Measurements from ENCODE around the gene PAGE4.

The PAGE4 gene, protein sequence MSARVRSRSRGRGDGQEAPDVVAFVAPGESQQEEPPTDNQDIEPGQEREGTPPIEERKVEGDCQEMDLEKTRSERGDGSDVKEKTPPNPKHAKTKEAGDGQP
- total RNA-seq, result 0 to 0.06 (median 0) reads per million in 9 experiments

GRCh38 chrX:49829016-49829415 is at the start of gene PAGE4:
Gene PAGE4, plus strand, starts transcription at chrX:49829303. Its CDS starts 1,126 bp downstream, at chrX:49830429.
- H3K4me3 Mint-ChIP-seq, result no peak within 1 kb of the TSS
- DNase-seq (no peak), ATAC-seq (replicated peaks) (no peak)
- no peaks in the 10 kb centered on the region for H3K36me3 Mint-ChIP-seq (ENCODE audit: insufficient read depth)
- H3K4me1 Mint-ChIP-seq (ENCODE audit: low read depth in 2 of 2), result no peaks in the 10 kb centered on the region
- H3K27me3 Mint-ChIP-seq, result peaks cover 12 to 25% of the 10 kb centered on the region in 2 donors
- H3K9me3 Mint-ChIP-seq, result no peaks in the 10 kb centered on the region
- no peak within 1 kb of the TSS for H3K27ac Mint-ChIP-seq

GRCh38 chrX:49784747-49785280 is 44.3 kb upstream of the PAGE4 start:
- peaks cover 6 to 8% of the 10 kb centered on the region in 2 donors for H3K27me3 Mint-ChIP-seq
- no peak overlapping the region for H3K4me3 Mint-ChIP-seq
- no peaks in the 10 kb centered on the region for H3K9me3 Mint-ChIP-seq
- H3K36me3 Mint-ChIP-seq (ENCODE audit: insufficient read depth), result no peaks in the 10 kb centered on the region
- H3K27ac Mint-ChIP-seq, result no peak overlapping the region
- no peaks in the 10 kb centered on the region for H3K4me1 Mint-ChIP-seq (ENCODE audit: low read depth in 2 of 2)
- DNase-seq, result no peak
- ATAC-seq (replicated peaks), result no peak

- no peaks in the 10 kb centered on the region for H3K4me1 Mint-ChIP-seq (ENCODE audit: low read depth in 2 of 2)
- H3K36me3 Mint-ChIP-seq (ENCODE audit: insufficient read depth), result no peaks in the 10 kb centered on the region
- DNase-seq, result no peak
- ATAC-seq (replicated peaks), result no peak
- no peak overlapping the region for H3K4me3 Mint-ChIP-seq
- H3K9me3 Mint-ChIP-seq, result no peaks in the 10 kb centered on the region
- no peak overlapping the region for H3K27ac Mint-ChIP-seq
- peaks cover 0 to 11% of the 10 kb centered on the region in 2 donors for H3K27me3 Mint-ChIP-seq
These were observed 36.7 kb upstream of the PAGE4 start for GRCh38 chrX:49792376-49792775.

- H3K36me3 Mint-ChIP-seq (ENCODE audit: insufficient read depth), result no peaks in the 10 kb centered on the region
- H3K4me1 Mint-ChIP-seq (ENCODE audit: low read depth in 2 of 2), result no peaks in the 10 kb centered on the region
- H3K4me3 Mint-ChIP-seq, result no peak overlapping the region
- no peak for ATAC-seq (replicated peaks)
- no peaks in the 10 kb centered on the region for H3K9me3 Mint-ChIP-seq
- DNase-seq, result no peak
- no peak overlapping the region for H3K27ac Mint-ChIP-seq
- H3K27me3 Mint-ChIP-seq, result peaks cover 0 to 23% of the 10 kb centered on the region in 2 donors
These were observed 35.4 kb upstream of the PAGE4 start for GRCh38 chrX:49793686-49794085.

DNA sequence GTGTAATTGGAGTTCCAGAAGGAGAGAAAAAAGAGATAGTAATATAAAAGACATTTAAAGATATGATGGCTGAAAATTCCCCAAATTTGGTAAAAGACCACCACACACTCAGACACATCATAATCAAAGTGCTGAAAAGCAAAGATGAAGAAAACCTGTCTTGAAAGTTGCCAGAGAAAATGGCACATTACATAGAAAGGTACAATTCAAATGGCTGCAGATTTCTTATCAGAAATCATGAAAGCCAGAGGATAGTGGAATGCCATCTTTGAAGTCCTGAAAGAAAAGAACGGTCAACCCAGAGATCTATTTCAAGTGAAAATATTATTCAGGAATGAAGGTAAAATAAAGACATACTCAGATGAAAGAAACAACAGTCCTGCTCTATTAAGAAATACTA is 29.3 kb upstream of the PAGE4 start:
- no peak overlapping the region for H3K27ac Mint-ChIP-seq
- H3K9me3 Mint-ChIP-seq, result no peaks in the 10 kb centered on the region
- no peaks in the 10 kb centered on the region for H3K36me3 Mint-ChIP-seq (ENCODE audit: insufficient read depth)
- no peak for DNase-seq
- no peak for ATAC-seq (replicated peaks)
- H3K27me3 Mint-ChIP-seq, result peaks cover 8 to 23% of the 10 kb centered on the region in 2 donors
- H3K4me3 Mint-ChIP-seq, result no peak overlapping the region
- no peaks in the 10 kb centered on the region for H3K4me1 Mint-ChIP-seq (ENCODE audit: low read depth in 2 of 2)

GRCh38 chrX:49809891-49810632 is 19.0 kb upstream of the PAGE4 start:
- DNase-seq (no peak), ATAC-seq (replicated peaks) (no peak)
- H3K4me1 Mint-ChIP-seq (ENCODE audit: low read depth in 2 of 2), result no peaks in the 10 kb centered on the region
- H3K4me3 Mint-ChIP-seq, result no peak overlapping the region
- peaks cover 0 to 8% of the 10 kb centered on the region in 2 donors for H3K27me3 Mint-ChIP-seq
- H3K27ac Mint-ChIP-seq, result no peak overlapping the region
- no peaks in the 10 kb centered on the region for H3K9me3 Mint-ChIP-seq
- H3K36me3 Mint-ChIP-seq (ENCODE audit: insufficient read depth), result no peaks in the 10 kb centered on the region

- no peaks in the 10 kb centered on the region for H3K4me1 Mint-ChIP-seq (ENCODE audit: low read depth in 2 of 2)
- peaks cover 0 to 8% of the 10 kb centered on the region in 2 donors for H3K27me3 Mint-ChIP-seq
- DNase-seq (no peak), ATAC-seq (replicated peaks) (no peak)
- no peak overlapping the region for H3K27ac Mint-ChIP-seq
- H3K4me3 Mint-ChIP-seq, result no peak overlapping the region
- H3K9me3 Mint-ChIP-seq, result no peaks in the 10 kb centered on the region
- H3K36me3 Mint-ChIP-seq (ENCODE audit: insufficient read depth), result no peaks in the 10 kb centered on the region
These were observed 16.9 kb upstream of the PAGE4 start for GRCh38 chrX:49812177-49812576.

- Mint-ChIP-seq H3K36me3 (ENCODE audit: insufficient read depth) (no peaks in the 10 kb centered on the region), H3K4me3 (no peak overlapping the region), H3K27me3 (peaks cover 0 to 8% of the 10 kb centered on the region in 2 donors), H3K9me3 (no peaks in the 10 kb centered on the region), H3K27ac (no peak overlapping the region), H3K4me1 (ENCODE audit: low read depth in 2 of 2) (no peaks in the 10 kb centered on the region)
- ATAC-seq (replicated peaks) (no peak), DNase-seq (no peak)
These were observed 12.7 kb upstream of the PAGE4 start for GRCh38 chrX:49816435-49816834.

DNA sequence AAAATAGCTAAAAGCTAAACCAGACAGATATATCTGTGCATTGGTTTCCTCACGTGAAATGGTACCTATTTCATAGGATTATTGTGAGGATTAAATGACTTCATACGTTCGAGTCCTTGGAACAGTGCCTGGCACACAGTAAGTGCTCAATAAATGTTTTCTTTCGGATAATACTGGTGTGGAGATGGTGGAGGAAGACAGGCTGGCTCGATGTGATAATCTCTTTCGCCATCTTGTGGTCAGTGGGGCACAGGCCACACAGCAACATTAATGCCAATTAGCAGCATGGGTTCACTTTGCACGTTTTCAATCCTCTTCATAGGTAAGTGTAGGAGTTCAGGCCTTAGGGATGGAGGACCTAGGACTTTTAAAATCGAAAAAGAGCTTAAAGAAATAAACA is 9.3 kb downstream of the PAGE4 start:
- ATAC-seq (replicated peaks), result no peak
- no peaks in the 10 kb centered on the region for H3K4me1 Mint-ChIP-seq (ENCODE audit: low read depth in 2 of 2)
- no peaks in the 10 kb centered on the region for H3K27me3 Mint-ChIP-seq
- no peaks in the 10 kb centered on the region for H3K9me3 Mint-ChIP-seq
- H3K36me3 Mint-ChIP-seq (ENCODE audit: insufficient read depth), result no peaks in the 10 kb centered on the region
- H3K4me3 Mint-ChIP-seq, result no peak overlapping the region
- DNase-seq, result no peak
- H3K27ac Mint-ChIP-seq, result no peak overlapping the region

- no peaks in the 10 kb centered on the region for H3K4me1 Mint-ChIP-seq (ENCODE audit: low read depth in 2 of 2)
- no peak overlapping the region for H3K4me3 Mint-ChIP-seq
- H3K9me3 Mint-ChIP-seq, result no peaks in the 10 kb centered on the region
- H3K27me3 Mint-ChIP-seq, result peaks cover 0 to 6% of the 10 kb centered on the region in 2 donors
- ATAC-seq (replicated peaks) (no peak), DNase-seq (no peak)
- no peak overlapping the region for H3K27ac Mint-ChIP-seq
- H3K36me3 Mint-ChIP-seq (ENCODE audit: insufficient read depth), result no peaks in the 10 kb centered on the region
These were observed 11.6 kb downstream of the PAGE4 start for GRCh38 chrX:49840679-49841078.

DNA sequence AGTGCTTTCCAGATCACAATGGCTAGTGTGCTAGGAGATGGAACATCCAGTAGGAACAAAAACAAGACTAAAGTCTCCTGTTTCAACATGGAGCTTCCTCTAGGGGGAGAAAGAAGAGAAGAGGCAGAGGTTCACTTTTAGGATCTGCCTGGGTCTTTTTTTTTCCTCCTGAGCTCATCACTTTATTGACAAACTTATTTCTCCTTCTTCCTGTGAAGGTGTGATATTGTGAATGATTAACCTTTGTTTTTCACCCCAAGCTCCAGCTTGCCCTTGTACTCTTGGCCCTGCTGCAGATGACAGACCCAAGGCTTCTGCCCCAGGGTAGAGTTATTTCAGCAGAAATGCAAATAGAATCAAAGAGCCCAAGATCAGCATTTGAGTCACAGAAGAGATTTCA is 13.5 kb downstream of the PAGE4 start:
- H3K4me3 Mint-ChIP-seq, result no peak overlapping the region
- H3K9me3 Mint-ChIP-seq, result no peaks in the 10 kb centered on the region
- H3K36me3 Mint-ChIP-seq (ENCODE audit: insufficient read depth), result no peaks in the 10 kb centered on the region
- no peak for DNase-seq
- H3K27me3 Mint-ChIP-seq, result peaks cover 5 to 16% of the 10 kb centered on the region in 2 donors
- no peak for ATAC-seq (replicated peaks)
- H3K4me1 Mint-ChIP-seq (ENCODE audit: low read depth in 2 of 2), result no peaks in the 10 kb centered on the region
- H3K27ac Mint-ChIP-seq, result no peak overlapping the region

DNA sequence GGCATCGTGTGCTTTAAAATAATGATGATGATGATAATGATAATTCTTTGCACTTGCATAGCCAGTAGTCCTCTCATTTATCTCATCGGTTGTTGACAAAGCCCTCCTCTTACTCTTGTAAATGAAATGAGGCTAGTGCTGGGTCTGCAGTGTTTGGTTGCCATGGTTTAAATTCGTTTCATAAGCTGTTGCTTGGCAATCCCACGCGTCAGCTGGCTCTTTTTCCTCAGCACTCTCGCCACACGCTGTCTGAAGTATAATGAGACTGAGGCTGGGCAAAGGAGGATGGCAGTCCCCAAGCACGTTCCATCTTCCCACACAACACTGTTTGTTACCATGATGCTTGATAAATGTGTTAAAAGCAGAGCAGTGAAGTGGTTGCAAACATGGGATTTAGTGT is 15.5 kb downstream of the PAGE4 start:
- no peaks in the 10 kb centered on the region for H3K36me3 Mint-ChIP-seq (ENCODE audit: insufficient read depth)
- H3K27ac Mint-ChIP-seq, result no peak overlapping the region
- DNase-seq (no peak), ATAC-seq (replicated peaks) (no peak)
- peaks cover 5 to 22% of the 10 kb centered on the region in 2 donors for H3K27me3 Mint-ChIP-seq
- H3K4me1 Mint-ChIP-seq (ENCODE audit: low read depth in 2 of 2), result peaks cover 0 to 1% of the 10 kb centered on the region in 2 donors
- no peak overlapping the region for H3K4me3 Mint-ChIP-seq
- H3K9me3 Mint-ChIP-seq, result no peaks in the 10 kb centered on the region

DNA sequence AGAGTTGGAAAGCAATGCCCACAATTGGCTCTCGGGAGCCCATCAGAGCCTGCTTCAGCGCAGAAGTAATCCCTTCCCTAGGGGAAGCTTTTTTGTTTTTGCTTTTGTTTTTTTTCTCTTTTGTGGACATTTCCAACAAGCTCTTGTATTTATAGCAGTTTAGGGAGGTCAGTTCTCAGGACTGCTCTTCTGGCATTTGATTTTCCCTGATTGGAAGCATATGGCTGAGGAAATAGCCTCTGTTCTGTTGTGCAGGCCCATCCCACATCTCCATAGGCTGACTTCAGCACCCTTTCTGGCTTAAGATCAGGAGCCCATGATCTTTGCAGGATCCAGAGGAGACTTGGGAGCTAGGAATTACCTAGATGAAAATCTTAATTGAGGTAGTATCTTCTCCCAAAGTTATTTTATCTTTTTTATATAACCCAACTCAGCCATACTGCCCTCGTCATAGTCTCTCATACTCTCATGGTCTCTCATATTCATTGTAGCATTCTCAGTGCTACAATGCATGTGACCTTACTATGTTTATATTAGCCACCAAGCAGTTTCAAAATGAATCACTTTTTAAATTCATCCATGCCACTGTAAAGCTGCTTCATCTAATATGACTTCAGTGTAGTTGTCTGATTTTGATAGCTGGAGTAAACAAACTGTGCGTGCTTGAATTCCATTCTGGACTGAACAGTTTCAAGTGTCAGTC is 16.7 kb downstream of the PAGE4 start:
- ATAC-seq (replicated peaks) (no peak), DNase-seq (no peak)
- H3K27me3 Mint-ChIP-seq, result peaks cover 5 to 23% of the 10 kb centered on the region in 2 donors
- H3K27ac Mint-ChIP-seq, result no peak overlapping the region
- no peak overlapping the region for H3K4me3 Mint-ChIP-seq
- H3K4me1 Mint-ChIP-seq (ENCODE audit: low read depth in 2 of 2), result peaks cover 0 to 1% of the 10 kb centered on the region in 2 donors
- H3K9me3 Mint-ChIP-seq, result no peaks in the 10 kb centered on the region
- H3K36me3 Mint-ChIP-seq (ENCODE audit: insufficient read depth), result no peaks in the 10 kb centered on the region

- peaks cover 5 to 23% of the 10 kb centered on the region in 2 donors for H3K27me3 Mint-ChIP-seq
- H3K4me3 Mint-ChIP-seq, result no peak overlapping the region
- DNase-seq, result no peak
- no peaks in the 10 kb centered on the region for H3K9me3 Mint-ChIP-seq
- no peaks in the 10 kb centered on the region for H3K36me3 Mint-ChIP-seq (ENCODE audit: insufficient read depth)
- H3K4me1 Mint-ChIP-seq (ENCODE audit: low read depth in 2 of 2), result peaks cover 0 to 1% of the 10 kb centered on the region in 2 donors
- ATAC-seq (replicated peaks), result no peak
- H3K27ac Mint-ChIP-seq, result no peak overlapping the region
These were observed 17.4 kb downstream of the PAGE4 start for GRCh38 chrX:49846522-49846921.
